Nephron progenitor cell (in vitro differentiated cells): ENCODE data around the gene BAZ1B.
A peak's percentile ranks its signal among the peaks of the same experiment; 100 is the strongest.
"Not testable (repeated sequence)": the region's sequence is repeated elsewhere in the genome, so short reads cannot be mapped to it uniquely, and the experiment has no call there.

Experiments
- DNase-seq: peaks from one replicate; pipeline ENCODE4 v3.0.0; 2021
- H3K27ac Mint-ChIP-seq: 2 replicates; pipeline ENCODE4 v1.8.0; 2021; ENCODE audit warnings: mild to moderate bottlenecking, moderate library complexity, mixed read lengths
- H3K27me3 Mint-ChIP-seq: 2 replicates; pipeline ENCODE4 v1.8.0; 2021; ENCODE audit warnings: mild to moderate bottlenecking, low read depth, mixed read lengths; ENCODE audit not compliant: poor library complexity
- H3K36me3 Mint-ChIP-seq: 2 replicates; pipeline ENCODE4 v1.8.0; 2021; ENCODE audit warnings: low read depth, mixed read lengths
- H3K4me1 Mint-ChIP-seq: 2 replicates; pipeline ENCODE4 v1.8.0; 2021; ENCODE audit warnings: mixed read lengths
- H3K4me3 Mint-ChIP-seq: 2 replicates; pipeline ENCODE4 v1.8.0; 2021; ENCODE audit warnings: mild to moderate bottlenecking, moderate library complexity, mixed read lengths
- H3K9me3 Mint-ChIP-seq: 2 replicates; pipeline ENCODE4 v1.8.0; 2021; ENCODE audit warnings: mild to moderate bottlenecking, moderate library complexity, mixed read lengths
- TF ChIP-seq, protein P1 (sequence below): fragments of 200-600 bp; sonication (generic); IDR thresholded peaks from 2 replicates; pipeline ENCODE4 v1.5.0; 2021; ENCODE audit warnings: antibody characterized with exemption

The BAZ1B gene

GRCh38 chr7:73503229-73503628 lies 18.9 kb downstream of the BAZ1B start:
- Mint-ChIP-seq H3K4me3 (no peak overlapping the region), H3K9me3 (no peaks in the 10 kb centered on the region), H3K27ac (no peak overlapping the region), H3K36me3 (peaks cover 82% of the 10 kb centered on the region), H3K27me3 (no peaks in the 10 kb centered on the region), H3K4me1 (no peaks in the 10 kb centered on the region)
- no peak for DNase-seq
- TF ChIP-seq, protein P1, sequence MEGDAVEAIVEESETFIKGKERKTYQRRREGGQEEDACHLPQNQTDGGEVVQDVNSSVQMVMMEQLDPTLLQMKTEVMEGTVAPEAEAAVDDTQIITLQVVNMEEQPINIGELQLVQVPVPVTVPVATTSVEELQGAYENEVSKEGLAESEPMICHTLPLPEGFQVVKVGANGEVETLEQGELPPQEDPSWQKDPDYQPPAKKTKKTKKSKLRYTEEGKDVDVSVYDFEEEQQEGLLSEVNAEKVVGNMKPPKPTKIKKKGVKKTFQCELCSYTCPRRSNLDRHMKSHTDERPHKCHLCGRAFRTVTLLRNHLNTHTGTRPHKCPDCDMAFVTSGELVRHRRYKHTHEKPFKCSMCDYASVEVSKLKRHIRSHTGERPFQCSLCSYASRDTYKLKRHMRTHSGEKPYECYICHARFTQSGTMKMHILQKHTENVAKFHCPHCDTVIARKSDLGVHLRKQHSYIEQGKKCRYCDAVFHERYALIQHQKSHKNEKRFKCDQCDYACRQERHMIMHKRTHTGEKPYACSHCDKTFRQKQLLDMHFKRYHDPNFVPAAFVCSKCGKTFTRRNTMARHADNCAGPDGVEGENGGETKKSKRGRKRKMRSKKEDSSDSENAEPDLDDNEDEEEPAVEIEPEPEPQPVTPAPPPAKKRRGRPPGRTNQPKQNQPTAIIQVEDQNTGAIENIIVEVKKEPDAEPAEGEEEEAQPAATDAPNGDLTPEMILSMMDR: no peak

GRCh38 chr7:73496626-73497025 lies 25.5 kb downstream of the BAZ1B start:
- Mint-ChIP-seq H3K36me3 (peaks cover 91% of the 10 kb centered on the region), H3K27me3 (no peaks in the 10 kb centered on the region), H3K4me3 (no peak overlapping the region)

GRCh38 chr7:73495507-73495906 lies 26.6 kb downstream of the BAZ1B start:
- not testable (repeated sequence) for H3K27ac Mint-ChIP-seq
- H3K36me3 Mint-ChIP-seq: peaks cover 89% of the 10 kb centered on the region

More at GRCh38 chr7:73496626-73497025, 25.5 kb downstream of the BAZ1B start:
- TF ChIP-seq, protein P1: no peak
- Mint-ChIP-seq H3K27ac (no peak overlapping the region), H3K4me1 (no peaks in the 10 kb centered on the region), H3K9me3 (no peaks in the 10 kb centered on the region)
- no peak for DNase-seq

DNA sequence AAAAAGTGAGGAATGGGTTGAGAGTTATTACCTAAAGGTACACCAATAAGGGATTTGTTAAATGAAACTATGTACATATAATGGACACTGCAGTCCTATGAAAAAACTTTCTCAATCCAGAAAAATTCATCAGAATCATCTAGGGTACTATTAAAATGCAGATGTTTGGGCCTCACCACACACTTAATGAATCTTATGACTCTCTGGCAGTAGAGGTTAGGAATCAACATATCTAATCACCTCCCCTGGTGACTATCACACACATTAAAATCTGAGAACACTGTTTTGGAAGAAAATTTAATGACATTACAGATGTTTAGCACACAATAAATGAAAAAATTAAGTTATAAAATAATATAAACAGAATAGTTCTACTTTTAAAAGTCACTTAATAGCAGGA lies 32.1 kb downstream of the BAZ1B start:
- no peak for DNase-seq
- TF ChIP-seq, protein P1: no peak
- Mint-ChIP-seq H3K36me3 (peaks cover 71% of the 10 kb centered on the region), H3K4me1 (no peaks in the 10 kb centered on the region), H3K27ac (no peak overlapping the region), H3K27me3 (peaks cover 3% of the 10 kb centered on the region), H3K9me3 (no peaks in the 10 kb centered on the region), H3K4me3 (no peak overlapping the region)

More at GRCh38 chr7:73495507-73495906, 26.6 kb downstream of the BAZ1B start:
- H3K9me3 Mint-ChIP-seq, H3K4me1 Mint-ChIP-seq, H3K27me3 Mint-ChIP-seq, H3K4me3 Mint-ChIP-seq, DNase-seq: not testable (repeated sequence)

GRCh38 chr7:73487486-73487885 lies 34.6 kb downstream of the BAZ1B start:
- Mint-ChIP-seq H3K27ac (peak overlapping the region; percentile 64), H3K36me3 (peaks cover 71% of the 10 kb centered on the region), H3K4me1 (peaks cover 14% of the 10 kb centered on the region), H3K9me3 (no peaks in the 10 kb centered on the region), H3K4me3 (no peak overlapping the region), H3K27me3 (peaks cover 3% of the 10 kb centered on the region)
- TF ChIP-seq, protein P1: no peak
- DNase-seq: no peak

DNA sequence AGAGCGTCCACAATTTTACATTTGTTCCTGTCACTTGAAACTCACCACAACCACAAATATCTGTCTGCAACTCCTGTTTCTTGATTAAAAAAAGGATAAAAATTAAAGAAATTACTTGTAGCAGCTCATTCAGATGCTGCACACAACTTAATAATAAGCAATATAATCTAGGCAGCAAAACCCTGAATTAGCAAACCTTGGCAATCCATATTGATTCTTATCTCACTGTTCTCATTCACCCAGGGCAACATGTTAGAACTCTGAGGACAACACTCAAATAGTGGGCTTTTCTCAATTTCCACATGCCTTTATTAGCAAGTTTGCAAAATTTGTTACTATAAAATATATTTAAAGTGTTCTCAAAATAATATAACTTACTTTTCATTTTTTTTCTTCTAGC lies 38.9 kb downstream of the BAZ1B start:
- peak overlapping the region; percentile 64 for H3K27ac Mint-ChIP-seq
- no peak overlapping the region for H3K4me3 Mint-ChIP-seq
- H3K4me1 Mint-ChIP-seq: peaks cover 14% of the 10 kb centered on the region
- TF ChIP-seq, protein P1: no peak
- H3K9me3 Mint-ChIP-seq: no peaks in the 10 kb centered on the region
- peaks cover 3% of the 10 kb centered on the region for H3K27me3 Mint-ChIP-seq
- no peak for DNase-seq
- peaks cover 78% of the 10 kb centered on the region for H3K36me3 Mint-ChIP-seq
